HEK293 (cell line): ENCODE measurements around the gene GPALPP1.

Experiments used
- CTCF ChIA-PET: fragments of 350-600 bp; formaldehyde crosslinking; extraction: SDS; loops from one replicate; lab custom pipeline; 2021; ENCODE audit warnings: antibody characterized with exemption; lab: Yijun Ruan, JAX
- POLR2A ChIA-PET: fragments of 300-600 bp; formaldehyde crosslinking; extraction: SDS; loops from one replicate; lab custom pipeline; 2020; ENCODE audit warnings: antibody characterized with exemption, inconsistent platforms; lab: Yijun Ruan, JAX
- H3K27ac ChIP-seq: fragments of 200-500 bp; sonication (Bioruptor generic); 2 replicates; pipeline ENCODE4 v1.5.1; 2014; ENCODE audit warnings: low read depth, low read length, control low read depth, inconsistent platforms; ENCODE audit errors: extremely low read depth
- H3K36me3 ChIP-seq, 2 experiments: fragments of 200-500 bp in 1 of 2; sonication (Bioruptor generic) in 1 of 2; 1 replicate in 1 of 2; 2 replicates in 1 of 2; pipeline ENCODE4 v1.5.1; 2014 to 2017; ENCODE audit warnings: inconsistent platforms in 2 of 2, low read length in 2 of 2; ENCODE audit not compliant: control insufficient read depth in 2 of 2, insufficient read depth in 1 of 2
- H3K4me1 ChIP-seq: fragments of 200-500 bp; sonication (Bioruptor generic); 2 replicates; pipeline ENCODE4 v1.5.1; 2014; ENCODE audit warnings: mild to moderate bottlenecking, low read length, inconsistent platforms; ENCODE audit not compliant: control insufficient read depth, insufficient read depth
- H3K4me3 ChIP-seq: 2 replicates; pipeline ENCODE4 v1.5.1; 2011; ENCODE audit warnings: low read depth, mild to moderate bottlenecking, control low read depth, low read length, moderate library complexity
- H3K9me3 ChIP-seq: fragments of 200-500 bp; sonication (Bioruptor generic); 2 replicates; pipeline ENCODE4 v1.5.1; 2014; ENCODE audit warnings: low read depth, low read length, inconsistent platforms; ENCODE audit not compliant: control insufficient read depth, insufficient read depth
- GFI1B ChIP-seq: fragments of 450-650 bp; formaldehyde crosslinking; IDR thresholded peaks from 2 replicates; pipeline ENCODE4 v1.5.1; 2016; ENCODE audit warnings: missing biosample characterization, missing genetic modification characterization
- GLI2 ChIP-seq: fragments of 450-650 bp; formaldehyde crosslinking; IDR thresholded peaks from 2 replicates; pipeline ENCODE4; 2017; ENCODE audit warnings: missing biosample characterization, missing genetic modification characterization, low read depth, borderline replicate concordance
- HOXD13 ChIP-seq: sonication (generic); formaldehyde crosslinking; IDR thresholded peaks from 2 replicates; pipeline ENCODE4 v1.8.0; 2022; ENCODE audit warnings: missing genetic modification reagents, borderline replicate concordance
- MYNN ChIP-seq: fragments of 450-650 bp; formaldehyde crosslinking; IDR thresholded peaks from 2 replicates; pipeline ENCODE4 v1.5.1; 2016; ENCODE audit warnings: missing biosample characterization, missing genetic modification characterization, borderline replicate concordance
- RBAK ChIP-seq: fragments of 450-650 bp; formaldehyde crosslinking; IDR thresholded peaks from 2 replicates; pipeline ENCODE4 v1.5.1; 2016; ENCODE audit warnings: missing biosample characterization, missing genetic modification characterization
- REST ChIP-seq: fragments of 450-650 bp; formaldehyde crosslinking; IDR thresholded peaks from 2 replicates; pipeline ENCODE4 v1.5.1; 2016; ENCODE audit warnings: missing biosample characterization, missing genetic modification characterization
- ZBTB10 ChIP-seq: fragments of 450-650 bp; formaldehyde crosslinking; IDR thresholded peaks from 2 replicates; pipeline ENCODE4 v1.5.1; 2016; ENCODE audit warnings: missing biosample characterization, missing genetic modification characterization
- ZBTB8A ChIP-seq: fragments of 450-650 bp; formaldehyde crosslinking; IDR thresholded peaks from 2 replicates; pipeline ENCODE4 v1.5.1; 2016; ENCODE audit warnings: missing biosample characterization, missing genetic modification characterization
- ZFHX2 ChIP-seq: fragments of 450-650 bp; formaldehyde crosslinking; conservative IDR thresholded peaks from 2 replicates; pipeline ENCODE4 v1.5.1; 2016; ENCODE audit warnings: missing biosample characterization, missing genetic modification characterization
- ZFP69B ChIP-seq: fragments of 450-650 bp; formaldehyde crosslinking; IDR thresholded peaks from 2 replicates; pipeline ENCODE4 v1.5.1; 2016; ENCODE audit warnings: missing biosample characterization, missing genetic modification characterization
- ZNF133 ChIP-seq: fragments of 450-650 bp; formaldehyde crosslinking; IDR thresholded peaks from 2 replicates; pipeline ENCODE4 v1.5.1; 2016; ENCODE audit warnings: missing biosample characterization, missing genetic modification characterization
- ZNF16 ChIP-seq: fragments of 450-650 bp; formaldehyde crosslinking; IDR thresholded peaks from 2 replicates; pipeline ENCODE4 v1.5.1; 2016; ENCODE audit warnings: low read depth, missing biosample characterization, missing genetic modification characterization
- ZNF292 ChIP-seq: fragments of 450-650 bp; formaldehyde crosslinking; IDR thresholded peaks from 2 replicates; pipeline ENCODE4 v1.5.1; 2016; ENCODE audit warnings: low read depth, missing biosample characterization, missing genetic modification characterization, borderline replicate concordance
- ZNF341 ChIP-seq: fragments of 450-650 bp; formaldehyde crosslinking; IDR thresholded peaks from 2 replicates; pipeline ENCODE4; 2016; ENCODE audit warnings: low read depth, missing biosample characterization, missing genetic modification characterization
- ZNF394 ChIP-seq: fragments of 450-650 bp; formaldehyde crosslinking; IDR thresholded peaks from 2 replicates; pipeline ENCODE4 v1.5.1; 2016; ENCODE audit warnings: missing biosample characterization, missing genetic modification characterization, mild to moderate bottlenecking, moderate library complexity, borderline replicate concordance
- ZNF426 ChIP-seq: fragments of 450-650 bp; formaldehyde crosslinking; IDR thresholded peaks from 2 replicates; pipeline ENCODE4 v1.5.1; 2017; ENCODE audit warnings: missing biosample characterization, missing genetic modification characterization, mild to moderate bottlenecking, inconsistent platforms, moderate library complexity
- ZNF501 ChIP-seq: fragments of 450-650 bp; formaldehyde crosslinking; IDR thresholded peaks from 2 replicates; pipeline ENCODE4 v1.5.1; 2016; ENCODE audit warnings: missing biosample characterization, missing genetic modification characterization
- ZNF510 ChIP-seq: fragments of 450-650 bp; formaldehyde crosslinking; IDR thresholded peaks from 2 replicates; pipeline ENCODE4 v1.5.1; 2018; ENCODE audit warnings: mild to moderate bottlenecking, missing genetic modification characterization, missing biosample characterization; ENCODE audit not compliant: insufficient replicate concordance
- ZNF518A ChIP-seq: fragments of 450-650 bp; formaldehyde crosslinking; conservative IDR thresholded peaks from 2 replicates; pipeline ENCODE4 v1.5.1; 2016; ENCODE audit warnings: low read depth, missing biosample characterization, missing genetic modification characterization
- ZNF555 ChIP-seq: fragments of 450-650 bp; formaldehyde crosslinking; conservative IDR thresholded peaks from 2 replicates; pipeline ENCODE4 v1.5.1; 2017; ENCODE audit warnings: missing biosample characterization, mild to moderate bottlenecking, missing genetic modification characterization, inconsistent platforms
- ZNF558 ChIP-seq: fragments of 450-650 bp; formaldehyde crosslinking; IDR thresholded peaks from 2 replicates; pipeline ENCODE4 v1.5.1; 2016; ENCODE audit warnings: missing biosample characterization, missing genetic modification characterization
- ZNF629 ChIP-seq: fragments of 450-650 bp; formaldehyde crosslinking; IDR thresholded peaks from 2 replicates; pipeline ENCODE4 v1.5.1; 2017; ENCODE audit warnings: missing biosample characterization, missing genetic modification characterization
- ZNF654 ChIP-seq: fragments of 450-650 bp; formaldehyde crosslinking; IDR thresholded peaks from 2 replicates; pipeline ENCODE4 v1.5.1; 2016; ENCODE audit warnings: low read depth, missing biosample characterization, missing genetic modification characterization
- ZNF791 ChIP-seq: fragments of 450-650 bp; formaldehyde crosslinking; IDR thresholded peaks from 2 replicates; pipeline ENCODE4 v1.5.1; 2016; ENCODE audit warnings: missing biosample characterization, missing genetic modification characterization
- ZSCAN18 ChIP-seq: fragments of 450-650 bp; formaldehyde crosslinking; IDR thresholded peaks from 2 replicates; pipeline ENCODE4 v1.5.1; 2016; ENCODE audit warnings: missing biosample characterization, missing genetic modification characterization
- ZSCAN23 ChIP-seq: fragments of 450-650 bp; formaldehyde crosslinking; IDR thresholded peaks from 2 replicates; pipeline ENCODE4 v1.5.1; 2016; ENCODE audit warnings: missing biosample characterization, missing genetic modification characterization

GPALPP1 gene

GRCh38 chr13:45063889-45064288, 74.6 kb downstream of the GPALPP1 start (continued):
- peak; percentile 96 for TF ChIP-seq ZNF394
- TF ChIP-seq ZNF510 (tag by site-specific recombination): peak; percentile 71
- peak; percentile 44; the same call in 1 of the 2 replicates for TF ChIP-seq MYNN
- TF ChIP-seq ZNF654: peak; percentile 30
- peak; percentile 64 for TF ChIP-seq ZNF629 (tag by site-specific recombination)
- TF ChIP-seq ZNF292: peak; percentile 81
- 0 out of 2 replicates have a peak, but pooled peaks have one; percentile 49 for TF ChIP-seq ZNF501 (tag by site-specific recombination)
- TF ChIP-seq ZNF518A (tag by site-specific recombination): peak; percentile 92
- TF ChIP-seq ZNF558 (tag by site-specific recombination): peak; percentile 78; the same call in 1 of the 2 replicates
- peak; percentile 76 for TF ChIP-seq ZBTB8A (tag by site-specific recombination)
- peak; percentile 67; the same call in 1 of the 2 replicates for TF ChIP-seq GLI2
- TF ChIP-seq GFI1B (tag by site-specific recombination): 0 out of 2 replicates have a peak, but pooled peaks have one; percentile 22
- TF ChIP-seq ZNF426 (tag by site-specific recombination): peak; percentile 94
- peak; percentile 86 for TF ChIP-seq ZNF555 (tag by site-specific recombination)
- TF ChIP-seq REST (tag by site-specific recombination): peak; percentile 77; the same call in 1 of the 2 replicates
- TF ChIP-seq ZNF341: peak; percentile 47; the same call in 1 of the 2 replicates

GRCh38 chr13:45064889-45065288, 75.6 kb downstream of the GPALPP1 start:
- POLR2A ChIA-PET: no interaction called here
- Histone ChIP-seq H3K36me3 (no peaks in the 10 kb centered on the region), H3K4me3 (no peak overlapping the region), H3K27ac (no peak overlapping the region), H3K9me3 (no peaks in the 10 kb centered on the region), H3K4me1 (no peaks in the 10 kb centered on the region)
- CTCF ChIA-PET: no interaction called here
- no peak for TF ChIP-seq ZNF791 (tag by site-specific recombination)
- TF ChIP-seq ZSCAN18 (tag by site-specific recombination): no peak
- TF ChIP-seq HOXD13 (CRISPR knock-in tag): no peak
- TF ChIP-seq ZBTB10: no peak
- TF ChIP-seq ZSCAN23 (tag by site-specific recombination): no peak
- TF ChIP-seq RBAK: no peak
- no peak for TF ChIP-seq ZFP69B (tag by site-specific recombination)
- TF ChIP-seq ZNF133 (tag by site-specific recombination): no peak
- no peak for TF ChIP-seq ZFHX2 (tag by site-specific recombination)
- no peak for TF ChIP-seq ZNF16 (tag by site-specific recombination)
